Stomach (tissue), 4 donors: ENCODE measurements around the gene UBFD1.

ENCODE experiments used
- EP300 ChIP-seq: sonication (generic); formaldehyde crosslinking; IDR thresholded peaks from one replicate; pipeline ENCODE4 v1.6.1; 2017; ENCODE audit warnings: antibody characterized with exemption
- POLR2A ChIP-seq, 4 donors: fragments of 450-650 bp; IDR thresholded peaks; one replicate each; pipeline ENCODE4 v1.6.1; 2016; ENCODE audit warnings: antibody characterized with exemption in 4 of 4, control low read depth in 2 of 4, mild to moderate bottlenecking in 1 of 4, moderate library complexity in 1 of 4
- POLR2AphosphoS5 ChIP-seq, 3 donors: sonication (generic); formaldehyde crosslinking; IDR thresholded peaks; one replicate each; pipeline ENCODE4 v1.6.1; 2016; ENCODE audit warnings: antibody characterized with exemption in 3 of 3
- TF ChIP-seq, protein P1 (sequence below), 7 experiments: fragments of 450-650 bp in 4 of 7; fragments of 200-600 bp in 3 of 7; sonication (generic) in 3 of 7; IDR thresholded peaks; one replicate each; pipeline ENCODE4 v1.5.1; 2016 to 2019; ENCODE audit warnings: antibody characterized with exemption in 7 of 7, control low read depth in 2 of 7, mild to moderate bottlenecking in 1 of 7

DNA sequence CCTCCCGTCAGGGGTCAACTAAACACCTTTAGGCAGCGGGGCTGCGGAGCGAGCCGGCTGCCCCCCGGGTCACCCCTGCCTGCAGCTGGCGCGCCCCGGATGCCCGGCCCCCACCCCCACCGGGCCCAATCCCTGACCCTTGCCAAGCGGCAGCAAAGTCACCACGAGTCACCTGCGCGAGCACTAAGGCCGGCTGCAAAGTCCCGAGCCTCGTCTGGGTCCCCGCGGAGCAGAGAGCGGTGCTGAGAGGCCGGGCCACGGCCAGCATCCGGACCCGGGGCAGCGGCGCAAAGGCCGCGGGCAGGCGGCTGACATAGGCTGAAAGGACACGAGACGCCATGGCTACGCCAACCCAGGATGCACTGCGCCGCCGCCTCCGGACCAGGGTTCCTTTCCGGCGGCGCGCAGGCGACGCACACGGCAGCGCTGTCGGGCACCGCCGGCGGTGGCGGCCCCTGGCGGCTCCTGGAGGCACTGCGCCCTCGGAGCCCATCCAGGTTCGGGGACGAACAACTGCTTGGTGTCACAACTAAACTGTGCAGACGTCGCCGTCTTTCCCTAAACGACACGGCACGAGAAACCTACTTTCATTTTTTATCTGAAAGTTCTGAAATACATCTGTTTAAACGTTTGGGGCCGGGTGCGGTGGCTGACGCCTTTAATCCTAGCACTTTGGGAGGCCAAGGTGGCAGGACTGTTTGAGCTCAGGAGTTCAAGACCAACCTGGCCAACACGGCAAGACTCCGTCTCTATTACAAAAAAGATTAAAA lies 38.6 kb downstream of the UBFD1 start, which contains the start of gene NDUFAB1:
- no peak for TF ChIP-seq EP300
- TF ChIP-seq, protein P1, sequence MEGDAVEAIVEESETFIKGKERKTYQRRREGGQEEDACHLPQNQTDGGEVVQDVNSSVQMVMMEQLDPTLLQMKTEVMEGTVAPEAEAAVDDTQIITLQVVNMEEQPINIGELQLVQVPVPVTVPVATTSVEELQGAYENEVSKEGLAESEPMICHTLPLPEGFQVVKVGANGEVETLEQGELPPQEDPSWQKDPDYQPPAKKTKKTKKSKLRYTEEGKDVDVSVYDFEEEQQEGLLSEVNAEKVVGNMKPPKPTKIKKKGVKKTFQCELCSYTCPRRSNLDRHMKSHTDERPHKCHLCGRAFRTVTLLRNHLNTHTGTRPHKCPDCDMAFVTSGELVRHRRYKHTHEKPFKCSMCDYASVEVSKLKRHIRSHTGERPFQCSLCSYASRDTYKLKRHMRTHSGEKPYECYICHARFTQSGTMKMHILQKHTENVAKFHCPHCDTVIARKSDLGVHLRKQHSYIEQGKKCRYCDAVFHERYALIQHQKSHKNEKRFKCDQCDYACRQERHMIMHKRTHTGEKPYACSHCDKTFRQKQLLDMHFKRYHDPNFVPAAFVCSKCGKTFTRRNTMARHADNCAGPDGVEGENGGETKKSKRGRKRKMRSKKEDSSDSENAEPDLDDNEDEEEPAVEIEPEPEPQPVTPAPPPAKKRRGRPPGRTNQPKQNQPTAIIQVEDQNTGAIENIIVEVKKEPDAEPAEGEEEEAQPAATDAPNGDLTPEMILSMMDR (IDR thresholded peaks at IDR 0.05): peak in 6 of 7 experiments; percentile 12 to 100 (median 100)
- TF ChIP-seq POLR2AphosphoS5 (IDR thresholded peaks at IDR 0.05): peak; percentile 55 to 94 (median 88)
- TF ChIP-seq POLR2A (IDR thresholded peaks at IDR 0.05): no peak
